Measurements from ENCODE around the gene NOL4L.

- TF ChIP-seq SPI1 (IDR thresholded peaks at IDR 0.05; ENCODE audit: low read depth, low read length) (no peak), POLR2AphosphoS5 (IDR thresholded peaks at IDR 0.05; ENCODE audit: low read depth, low read length) (no peak), TAF1 (IDR thresholded peaks at IDR 0.05; ENCODE audit: low read depth, low read length) (no peak), POLR2A (IDR thresholded peaks at IDR 0.05; ENCODE audit: low read depth, low read length) (no peak), POU2F2 (IDR thresholded peaks at IDR 0.05; ENCODE audit: low read depth, low read length) (no peak)
Observed at GRCh38 chr20:32575805-32576204, 9.3 kb downstream of the NOL4L start.
